CD4-positive, alpha-beta T cell (primary cell): ENCODE data around the gene FHL3. TPM values are rescaled to one million over a fixed set of nuclear protein-coding genes. Genes with fewer than 3 reads are reported as not detected.

Source experiments
- ATAC-seq: fragments of 200-7000 bp; cut with Tn5 transposase; one replicate; pipeline ENCODE4 v1.10.0; 2022; ENCODE audit warnings: mild to moderate bottlenecking; ENCODE audit not compliant: poor library complexity
- CTCF ChIA-PET: fragments of 350-600 bp; sonication (Branson Sonifier 250); formaldehyde crosslinking; loops from one replicate; lab custom pipeline; 2021; ENCODE audit warnings: antibody characterized with exemption, inconsistent platforms; lab: Charles Lee
- POLR2A ChIA-PET: fragments of 350-600 bp; sonication (Branson Sonifier 250); formaldehyde crosslinking; loops from one replicate; lab custom pipeline; 2021; ENCODE audit warnings: antibody characterized with exemption, inconsistent platforms; lab: Charles Lee
- DNase-seq, 14 experiments: peaks; one replicate each; pipeline ENCODE4 v3.0.0-alpha.2; 2013 to 2020; ENCODE audit warnings: mixed read lengths in 2 of 14
- H3K27ac ChIP-seq, 2 donors: one replicate each; pipeline versions ENCODE4 v1.5.1 to v1.7.0; 2013; ENCODE audit warnings: low read length in 2 of 2, low read depth in 1 of 2, mild to moderate bottlenecking in 1 of 2
- H3K27me3 ChIP-seq, 2 experiments: 1 replicate in 1 of 2; 2 replicates in 1 of 2; pipeline versions ENCODE4 v1.6.1 to v1.7.0; 2013; ENCODE audit warnings: low read length in 2 of 2, control low read depth in 1 of 2, mild to moderate bottlenecking in 1 of 2, moderate library complexity in 1 of 2; ENCODE audit not compliant: insufficient read depth in 2 of 2, control insufficient read depth in 1 of 2
- H3K36me3 ChIP-seq: one replicate; pipeline ENCODE4 v1.6.1; 2013; ENCODE audit warnings: low read length, control low read depth; ENCODE audit not compliant: insufficient read depth
- H3K4me1 ChIP-seq: one replicate; pipeline ENCODE4 v1.6.1; 2013; ENCODE audit warnings: low read length, control low read depth; ENCODE audit not compliant: insufficient read depth
- H3K4me3 ChIP-seq: one replicate; pipeline ENCODE4 v1.5.1; 2013; ENCODE audit warnings: mild to moderate bottlenecking, low read length, moderate library complexity
- H3K9me3 ChIP-seq, 2 experiments: 1 replicate in 1 of 2; 2 replicates in 1 of 2; pipeline versions ENCODE4 v1.6.1 to v1.7.0; 2013; ENCODE audit warnings: low read length in 2 of 2, mild to moderate bottlenecking in 2 of 2, control low read depth in 1 of 2, moderate library complexity in 1 of 2; ENCODE audit not compliant: control insufficient read depth in 1 of 2, insufficient read depth in 1 of 2
- H3K27ac Mint-ChIP-seq: one replicate; pipeline ENCODE4 v1.8.0; 2020; ENCODE audit warnings: mixed read lengths
- H3K27me3 Mint-ChIP-seq: one replicate; pipeline ENCODE4 v1.8.0; 2021; ENCODE audit warnings: mixed read lengths
- H3K36me3 Mint-ChIP-seq: one replicate; pipeline ENCODE4 v1.8.0; 2021; ENCODE audit warnings: low read depth, mixed read lengths
- H3K4me1 Mint-ChIP-seq: one replicate; pipeline ENCODE4 v1.8.0; 2021; ENCODE audit warnings: low read depth, mixed read lengths
- H3K4me3 Mint-ChIP-seq: one replicate; pipeline ENCODE4 v1.8.0; 2020; ENCODE audit warnings: mild to moderate bottlenecking, mixed read lengths
- H3K9me3 Mint-ChIP-seq: one replicate; pipeline ENCODE4 v1.8.0; 2020; ENCODE audit warnings: mixed read lengths
- intact Hi-C, 2 experiments: fragments of 100-400 bp; cut with DNase I in 1 of 2; cut with micrococcal nuclease in 1 of 2; formaldehyde crosslinking; loops; one replicate each; pipeline versions ENCODE4 v1.15.1 to v1.9.0; 2023 to 2025; cut with DNase I, micrococcal nuclease
- total RNA-seq, 174 experiments: library from RNA in 2 of 174; stranded (reverse) in 2 of 174; gene quantifications; one replicate each; pipeline ENCODE4 v1.2.3 and lab custom pipeline; 2021 to 2026
- TF ChIP-seq, protein P1 (sequence below): fragments of 200-600 bp; IDR thresholded peaks from one replicate; pipeline ENCODE4 v1.8.0; 2022; ENCODE audit warnings: antibody characterized with exemption, mild to moderate bottlenecking

FHL3 gene
- total RNA-seq, 2 experiments from 2014 or later: 3.4 to 3.7 TPM

DNA sequence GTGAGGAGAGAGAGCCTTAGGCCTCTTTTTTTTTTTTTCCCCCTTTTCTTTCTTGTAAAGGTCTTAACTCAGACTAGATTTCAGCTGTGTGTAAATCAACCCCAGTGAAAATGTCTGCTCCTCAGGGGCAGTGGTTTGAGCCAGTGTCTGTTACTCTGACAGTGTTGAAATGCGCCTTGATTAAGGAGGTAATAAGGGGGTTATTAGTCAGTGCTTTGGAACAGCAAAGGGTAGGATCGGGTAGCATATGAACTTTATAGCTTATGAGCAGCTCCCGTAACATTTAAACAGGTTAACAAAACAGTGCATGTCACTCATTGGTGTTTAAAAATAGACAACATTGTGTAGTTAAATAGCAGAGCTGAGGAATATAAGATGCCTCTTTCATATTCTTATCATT, 17.5 kb upstream of the FHL3 start:
- H3K36me3 ChIP-seq: peaks cover 75% of the 10 kb centered on the region
- Mint-ChIP-seq H3K4me1 (peaks cover 11% of the 10 kb centered on the region), H3K27ac (no peak overlapping the region), H3K4me3 (no peak overlapping the region), H3K9me3 (no peaks in the 10 kb centered on the region), H3K27me3 (no peaks in the 10 kb centered on the region), H3K36me3 (peaks cover 74% of the 10 kb centered on the region)
- no peak for ATAC-seq
- no peak overlapping the region for H3K27ac ChIP-seq
- peaks cover 7% of the 10 kb centered on the region for H3K4me1 ChIP-seq
- intact Hi-C loops: no loop called here
- CTCF ChIA-PET: no interaction called here
- TF ChIP-seq, protein P1, sequence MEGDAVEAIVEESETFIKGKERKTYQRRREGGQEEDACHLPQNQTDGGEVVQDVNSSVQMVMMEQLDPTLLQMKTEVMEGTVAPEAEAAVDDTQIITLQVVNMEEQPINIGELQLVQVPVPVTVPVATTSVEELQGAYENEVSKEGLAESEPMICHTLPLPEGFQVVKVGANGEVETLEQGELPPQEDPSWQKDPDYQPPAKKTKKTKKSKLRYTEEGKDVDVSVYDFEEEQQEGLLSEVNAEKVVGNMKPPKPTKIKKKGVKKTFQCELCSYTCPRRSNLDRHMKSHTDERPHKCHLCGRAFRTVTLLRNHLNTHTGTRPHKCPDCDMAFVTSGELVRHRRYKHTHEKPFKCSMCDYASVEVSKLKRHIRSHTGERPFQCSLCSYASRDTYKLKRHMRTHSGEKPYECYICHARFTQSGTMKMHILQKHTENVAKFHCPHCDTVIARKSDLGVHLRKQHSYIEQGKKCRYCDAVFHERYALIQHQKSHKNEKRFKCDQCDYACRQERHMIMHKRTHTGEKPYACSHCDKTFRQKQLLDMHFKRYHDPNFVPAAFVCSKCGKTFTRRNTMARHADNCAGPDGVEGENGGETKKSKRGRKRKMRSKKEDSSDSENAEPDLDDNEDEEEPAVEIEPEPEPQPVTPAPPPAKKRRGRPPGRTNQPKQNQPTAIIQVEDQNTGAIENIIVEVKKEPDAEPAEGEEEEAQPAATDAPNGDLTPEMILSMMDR: no peak
- POLR2A ChIA-PET: no interaction called here
- H3K4me3 ChIP-seq: no peak overlapping the region
- H3K27me3 ChIP-seq: no peaks in the 10 kb centered on the region
- DNase-seq: no peak
- H3K9me3 ChIP-seq: no peaks in the 10 kb centered on the region

DNA sequence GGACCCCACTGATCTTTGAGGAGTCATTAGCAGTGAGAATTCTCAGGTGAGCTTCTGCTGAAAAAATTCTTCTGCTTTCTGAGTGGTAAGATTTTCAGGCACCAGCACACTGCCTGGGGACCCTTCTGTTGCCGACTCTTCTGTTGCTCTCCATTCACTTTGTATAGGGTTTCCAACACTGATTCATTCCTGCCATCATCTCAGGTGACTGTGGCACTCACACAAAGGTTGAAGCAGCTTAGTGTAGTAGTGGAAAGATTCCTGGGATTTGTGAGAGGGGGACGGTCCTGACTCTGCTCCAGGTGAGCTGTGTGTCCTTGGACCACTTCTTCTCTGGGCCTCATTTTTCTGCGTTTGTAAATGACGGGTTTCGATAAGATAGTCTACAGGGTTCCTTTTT, 16.7 kb upstream of the FHL3 start:
- DNase-seq (no peak), ATAC-seq (no peak)
- ChIA-PET POLR2A (no interaction called here), CTCF (no interaction called here)
- Histone ChIP-seq H3K27me3 (no peaks in the 10 kb centered on the region), H3K4me3 (no peak overlapping the region), H3K36me3 (peaks cover 83% of the 10 kb centered on the region), H3K27ac (no peak overlapping the region), H3K4me1 (peaks cover 3% of the 10 kb centered on the region), H3K9me3 (no peaks in the 10 kb centered on the region)
- H3K36me3 Mint-ChIP-seq: peaks cover 82% of the 10 kb centered on the region
- no peaks in the 10 kb centered on the region for H3K9me3 Mint-ChIP-seq
- H3K4me1 Mint-ChIP-seq: peaks cover 8% of the 10 kb centered on the region
- TF ChIP-seq, protein P1: no peak
- no peak overlapping the region for H3K27ac Mint-ChIP-seq
- H3K27me3 Mint-ChIP-seq: no peaks in the 10 kb centered on the region
- intact Hi-C loops: no loop called here
- H3K4me3 Mint-ChIP-seq: no peak overlapping the region

DNA sequence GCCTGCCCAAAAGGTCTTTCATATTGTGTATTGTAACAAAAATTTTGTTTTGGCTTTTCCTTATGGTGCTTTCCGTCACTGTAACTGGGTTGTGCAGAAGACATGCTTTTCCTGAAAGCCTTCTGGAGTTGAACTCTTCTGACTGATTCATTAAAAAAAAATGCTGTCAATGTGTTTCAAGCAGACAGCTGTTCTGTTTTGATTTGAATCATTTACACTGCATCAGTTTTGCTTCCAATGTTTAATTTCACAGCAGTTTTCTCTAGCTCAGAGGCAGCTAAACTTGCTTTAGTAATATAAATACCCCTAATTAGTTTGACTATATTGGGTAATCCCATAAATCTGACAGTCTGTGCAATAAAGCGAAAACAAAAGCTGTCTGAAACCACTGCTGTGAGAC, 15.1 kb upstream of the FHL3 start:
- no peak overlapping the region for H3K27ac Mint-ChIP-seq
- DNase-seq (no peak), ATAC-seq (no peak)
- Histone ChIP-seq H3K27ac (no peak overlapping the region), H3K4me3 (no peak overlapping the region), H3K9me3 (no peaks in the 10 kb centered on the region), H3K36me3 (peaks cover 90% of the 10 kb centered on the region), H3K4me1 (no peaks in the 10 kb centered on the region), H3K27me3 (no peaks in the 10 kb centered on the region)
- TF ChIP-seq, protein P1: no peak
- peaks cover 10% of the 10 kb centered on the region for H3K4me1 Mint-ChIP-seq
- ChIA-PET POLR2A (no interaction called here), CTCF (interaction anchor here (1.1 kb wide), 1 partner anchor 30 kb away, joined by 4 read pairs; the partner anchor contains the start of gene SF3A3)
- H3K27me3 Mint-ChIP-seq: no peaks in the 10 kb centered on the region
- intact Hi-C loops: no loop called here
- no peaks in the 10 kb centered on the region for H3K9me3 Mint-ChIP-seq
- peaks cover 88% of the 10 kb centered on the region for H3K36me3 Mint-ChIP-seq
- no peak overlapping the region for H3K4me3 Mint-ChIP-seq
